ENCODE data around the gene NUDT11. TPM values are rescaled to one million over a fixed set of nuclear protein-coding genes. Genes with fewer than 3 reads are reported as not detected.
"Not testable (repeated sequence)": the region's sequence is repeated elsewhere in the genome, so short reads cannot be mapped to it uniquely, and the experiment has no call there.

The NUDT11 gene
- 15.0 TPM for polyA plus RNA-seq (2013, experiment 1 of 2; ENCODE audit: insufficient read length)
- polyA plus RNA-seq (2013, experiment 2 of 2; ENCODE audit: insufficient read length), result 15.5 TPM

- peak; percentile 75 for DNase-seq
Observed at GRCh38 chrX:51496501-51497291, at the start of gene NUDT11. NUDT11 (minus strand) TSS chrX:51496592; CDS start chrX:51496444, 148 bp downstream.

DNA sequence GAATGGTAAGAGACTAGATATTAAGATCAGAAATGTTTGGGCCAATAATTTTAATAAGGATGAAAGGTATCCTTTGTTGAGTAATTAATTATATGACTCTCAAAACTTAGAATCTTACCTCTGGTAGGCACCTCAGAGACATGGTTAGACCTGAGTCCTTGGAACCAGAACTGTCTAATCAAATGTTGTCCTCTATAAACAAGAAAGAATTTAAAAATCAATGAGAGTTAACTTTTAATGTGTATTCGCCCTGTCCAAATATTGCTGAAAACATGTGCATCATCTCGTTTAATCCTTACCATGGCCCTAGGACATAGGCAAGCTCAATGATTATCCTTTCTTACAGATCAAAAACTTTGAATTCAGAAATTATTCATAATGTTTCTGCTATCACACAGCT lies 24.0 kb upstream of the NUDT11 start:
- no peak for DNase-seq

GRCh38 chrX:51519131-51519530 lies 22.7 kb upstream of the NUDT11 start:
- not testable (repeated sequence) for DNase-seq

- no peak for DNase-seq
Observed at GRCh38 chrX:51507551-51507950, 11.2 kb upstream of the NUDT11 start.

GRCh38 chrX:51495701-51496488 lies 497 bp downstream of the NUDT11 start:
- DNase-seq, result not testable (repeated sequence)

DNA sequence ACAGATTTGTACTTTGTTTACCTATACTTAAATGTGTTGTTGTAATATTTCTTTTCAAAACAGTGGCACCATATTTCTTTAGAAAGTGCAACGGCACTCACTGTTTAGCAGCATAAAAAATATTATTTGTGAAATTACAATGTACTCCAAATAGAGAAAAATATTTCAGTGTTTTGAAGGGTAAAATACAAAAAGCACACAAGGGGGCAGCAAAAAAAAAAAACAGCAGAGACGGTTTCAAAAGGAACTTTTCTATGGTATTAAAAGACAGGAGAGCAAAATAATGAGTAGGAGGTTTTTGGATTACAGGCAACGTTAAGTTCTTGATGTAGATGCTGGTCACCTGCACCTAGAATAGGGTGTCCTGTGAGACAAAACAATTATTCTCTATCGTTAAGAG lies 2.0 kb downstream of the NUDT11 start:
- no peak for DNase-seq

DNA sequence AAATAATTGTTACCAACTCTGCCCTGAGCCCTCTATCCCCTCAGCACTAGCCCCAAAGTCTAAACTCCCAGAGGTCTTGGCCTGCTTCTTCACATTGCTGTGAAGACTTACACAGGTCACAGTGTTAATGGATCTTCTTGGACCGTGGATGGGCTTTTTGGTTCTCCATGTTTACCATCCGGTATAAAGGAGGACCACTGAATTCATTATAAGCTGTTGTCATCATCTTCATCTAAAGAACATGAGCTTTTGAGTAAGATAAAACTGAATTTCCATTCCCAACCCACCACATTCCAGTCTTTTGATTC lies 8.5 kb downstream of the NUDT11 start:
- DNase-seq, result no peak

- no peak for DNase-seq
Observed at GRCh38 chrX:51484616-51485015, 11.8 kb downstream of the NUDT11 start.

DNA sequence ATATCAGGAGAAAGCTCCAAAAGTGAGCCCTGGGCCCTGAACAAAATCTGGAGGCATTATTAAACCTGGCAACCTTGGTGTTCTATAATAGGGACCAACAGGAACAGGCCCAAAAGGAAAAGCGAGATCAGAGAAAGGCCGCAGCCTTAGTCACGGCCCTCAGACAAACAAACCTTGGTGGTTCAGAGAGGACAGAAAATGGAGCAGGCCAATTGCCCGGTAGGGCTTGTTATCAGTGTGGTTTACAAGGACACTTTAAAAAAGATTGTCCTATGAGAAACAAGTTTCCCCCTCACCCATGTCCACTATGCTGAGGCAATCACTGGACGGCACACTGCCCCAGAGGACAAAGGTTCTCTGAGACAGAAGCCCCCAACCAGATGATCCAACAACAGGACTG lies 14.0 kb downstream of the NUDT11 start:
- DNase-seq, result not testable (repeated sequence)

DNA sequence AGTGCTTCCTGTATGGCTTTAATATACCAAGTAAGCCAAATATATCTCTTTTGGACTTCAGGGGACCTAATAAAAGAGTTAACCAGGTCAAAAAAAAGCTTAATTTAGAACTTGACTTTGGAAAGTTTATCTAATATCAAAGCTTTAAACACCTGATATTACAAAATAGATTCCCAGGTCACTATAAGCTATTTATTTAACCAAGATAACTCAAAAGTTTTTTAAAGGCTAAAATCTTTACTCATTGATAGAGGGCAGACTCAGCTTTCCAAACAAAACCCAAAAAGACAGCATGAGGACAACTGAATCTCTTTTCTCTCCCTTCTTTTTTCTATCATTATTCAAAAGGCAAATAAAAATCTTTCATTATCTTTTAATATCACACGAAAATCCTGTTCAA lies 19.5 kb downstream of the NUDT11 start:
- DNase-seq, result no peak

DNA sequence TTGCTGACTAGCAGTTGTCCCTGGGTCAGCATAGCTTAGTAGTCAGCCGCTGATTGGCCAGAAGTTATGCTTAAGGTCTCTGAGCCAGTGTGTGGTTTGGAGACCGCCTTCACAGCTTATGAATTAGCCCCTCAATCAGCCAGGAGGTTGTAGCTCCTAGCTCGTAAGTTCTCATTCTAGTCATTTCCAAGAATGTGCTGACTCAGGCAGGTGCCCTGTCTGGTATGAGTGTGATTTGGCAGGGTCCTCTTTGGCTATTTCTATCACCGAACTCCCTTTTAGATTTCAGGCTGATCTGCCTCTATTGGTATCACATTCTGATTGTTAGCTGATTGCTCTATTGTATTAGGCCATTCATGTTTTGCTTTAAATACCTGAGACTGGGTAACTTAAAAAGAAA lies 33.1 kb downstream of the NUDT11 start:
- no peak for DNase-seq

- peak; percentile 23 for DNase-seq
Observed at GRCh38 chrX:51461053-51462044, 35.0 kb downstream of the NUDT11 start.

DNA sequence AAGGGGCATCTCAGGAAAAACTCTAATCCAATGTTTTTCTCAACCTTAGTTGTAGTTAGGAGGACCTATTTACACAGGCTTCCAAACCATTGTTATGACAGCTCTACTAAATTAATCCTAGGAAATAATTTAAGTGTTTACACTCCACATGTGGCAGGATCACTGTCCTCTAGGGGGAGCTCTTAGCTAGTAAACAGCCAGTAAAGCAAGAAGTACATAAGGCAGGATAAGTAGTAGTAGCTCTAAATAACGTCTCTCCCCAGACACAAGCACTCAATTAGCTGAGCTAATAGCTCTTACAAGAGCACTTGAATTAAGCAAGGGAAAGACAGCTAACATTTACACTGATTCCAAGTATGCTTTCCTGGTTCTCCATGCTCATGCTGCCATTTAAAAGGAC lies 37.3 kb downstream of the NUDT11 start:
- peak; percentile 2 for DNase-seq

GRCh38 chrX:51456814-51457213 lies 39.6 kb downstream of the NUDT11 start:
- peak; percentile 2 for DNase-seq

DNA sequence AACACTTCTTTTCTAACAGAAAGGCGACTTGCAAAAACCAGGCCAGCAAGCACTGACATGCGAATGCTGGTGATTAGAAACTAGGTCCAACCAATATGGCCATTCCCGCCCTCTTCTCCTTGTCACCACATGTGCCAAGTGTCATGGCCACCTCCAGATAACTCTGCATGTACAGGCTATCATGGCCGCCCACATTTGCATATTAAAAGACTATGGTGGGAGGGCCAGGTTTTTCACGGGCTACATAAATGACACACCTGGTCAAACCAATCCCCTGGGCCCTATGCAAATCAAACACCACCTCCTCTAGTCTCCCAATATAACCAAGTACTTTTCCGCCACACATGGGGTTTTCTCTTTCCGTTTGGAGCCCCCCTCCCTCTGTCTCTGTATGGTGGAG lies 40.1 kb downstream of the NUDT11 start:
- no peak for DNase-seq

DNA sequence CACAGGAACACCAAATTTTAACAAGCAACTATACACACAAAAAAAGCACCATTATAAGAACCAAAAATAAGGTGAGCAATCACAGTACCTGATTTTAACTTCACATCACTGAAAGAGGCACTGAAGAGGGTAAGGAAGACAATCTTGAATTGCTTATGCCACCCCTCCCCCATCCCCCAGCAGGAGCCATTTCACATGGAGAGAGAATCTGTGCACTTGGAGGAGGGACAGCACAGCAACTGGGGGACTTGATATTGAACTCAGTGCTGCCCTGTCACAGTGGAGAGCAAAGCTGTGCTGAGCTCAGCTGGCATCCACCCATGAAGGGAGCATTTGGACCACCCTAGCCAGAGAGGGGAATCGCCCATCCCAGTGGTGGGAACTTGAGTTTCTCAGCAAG lies 56.0 kb downstream of the NUDT11 start:
- DNase-seq, result no peak

Data from fibroblast of skin of scalp (primary cell).